ENCODE data around the gene NKIRAS2.

NKIRAS2 gene

GRCh38 chr17:41974658-41975057 is 45.2 kb upstream of the NKIRAS2 start:
- no peak overlapping the region for H2AFZ ChIP-seq (ENCODE audit: low read depth, low read length, severe bottlenecking)
- no peak overlapping the region for H3K9ac ChIP-seq (ENCODE audit: low read length)
- no peaks in the 10 kb centered on the region for H3K9me2 ChIP-seq (replicated peaks; ENCODE audit: insufficient read depth, low read length)
- no peak overlapping the region for H3K27ac ChIP-seq (ENCODE audit: low read depth, low read length)
- H3F3A ChIP-seq (ENCODE audit: insufficient read depth), result no peaks in the 10 kb centered on the region; the same call in 1 of the 2 replicates
- TF ChIP-seq CTCF (IDR thresholded peaks at IDR 0.05; ENCODE audit: insufficient read depth, low read length, poor library complexity, severe bottlenecking) (no peak), EZH2phosphoT487 (conservative IDR thresholded peaks at IDR 0.05; ENCODE audit: low read length) (no peak)
- no peak overlapping the region for H3K4me3 ChIP-seq (ENCODE audit: insufficient read depth, low read length, poor library complexity, severe bottlenecking)
- no peaks in the 10 kb centered on the region for H3K9me3 ChIP-seq (ENCODE audit: insufficient read depth, low read length)
- H3K79me2 ChIP-seq (ENCODE audit: insufficient read depth, low read length), result no peaks in the 10 kb centered on the region; the same call in 1 of the 2 replicates
- H4K20me1 ChIP-seq (ENCODE audit: low read depth, low read length), result no peaks in the 10 kb centered on the region
- H3K36me3 ChIP-seq (ENCODE audit: low read length), result 0 out of 2 replicates have a peak, but pooled peaks cover 2% of the 10 kb centered on the region
- no peak overlapping the region for H3K4me2 ChIP-seq (ENCODE audit: low read depth, low read length, poor library complexity, severe bottlenecking)
- H3K27me3 ChIP-seq (ENCODE audit: low read length), result no peaks in the 10 kb centered on the region

- Histone ChIP-seq H3K9me2 (replicated peaks; ENCODE audit: insufficient read depth, low read length) (no peaks in the 10 kb centered on the region), H3K4me2 (ENCODE audit: low read depth, low read length, poor library complexity, severe bottlenecking) (no peak overlapping the region), H2AFZ (ENCODE audit: low read depth, low read length, severe bottlenecking) (no peak overlapping the region), H3K9me3 (ENCODE audit: insufficient read depth, low read length) (no peaks in the 10 kb centered on the region), H3K9ac (ENCODE audit: low read length) (no peak overlapping the region), H3K4me3 (ENCODE audit: insufficient read depth, low read length, poor library complexity, severe bottlenecking) (no peak overlapping the region), H3K36me3 (ENCODE audit: low read length) (0 out of 2 replicates have a peak, but pooled peaks cover 2% of the 10 kb centered on the region), H3K27ac (ENCODE audit: low read depth, low read length) (no peak overlapping the region), H3F3A (ENCODE audit: insufficient read depth) (no peaks in the 10 kb centered on the region; the same call in 1 of the 2 replicates), H3K27me3 (ENCODE audit: low read length) (no peaks in the 10 kb centered on the region), H3K79me2 (ENCODE audit: insufficient read depth, low read length) (no peaks in the 10 kb centered on the region; the same call in 1 of the 2 replicates), H4K20me1 (ENCODE audit: low read depth, low read length) (no peaks in the 10 kb centered on the region)
- TF ChIP-seq CTCF (IDR thresholded peaks at IDR 0.05; ENCODE audit: insufficient read depth, low read length, poor library complexity, severe bottlenecking) (no peak), EZH2phosphoT487 (conservative IDR thresholded peaks at IDR 0.05; ENCODE audit: low read length) (no peak)
Measured at GRCh38 chr17:41975099-41976083, 44.5 kb upstream of the NKIRAS2 start.

- Histone ChIP-seq H3K9me3 (ENCODE audit: insufficient read depth, low read length) (no peaks in the 10 kb centered on the region), H2AFZ (ENCODE audit: low read depth, low read length, severe bottlenecking) (no peak overlapping the region), H4K20me1 (ENCODE audit: low read depth, low read length) (no peaks in the 10 kb centered on the region), H3K27ac (ENCODE audit: low read depth, low read length) (no peak overlapping the region), H3K4me2 (ENCODE audit: low read depth, low read length, poor library complexity, severe bottlenecking) (no peak overlapping the region), H3K4me3 (ENCODE audit: insufficient read depth, low read length, poor library complexity, severe bottlenecking) (no peak overlapping the region), H3K9me2 (replicated peaks; ENCODE audit: insufficient read depth, low read length) (no peaks in the 10 kb centered on the region), H3K9ac (ENCODE audit: low read length) (no peak overlapping the region), H3F3A (ENCODE audit: insufficient read depth) (no peaks in the 10 kb centered on the region; the same call in 1 of the 2 replicates), H3K79me2 (ENCODE audit: insufficient read depth, low read length) (no peaks in the 10 kb centered on the region), H3K27me3 (ENCODE audit: low read length) (no peaks in the 10 kb centered on the region), H3K36me3 (ENCODE audit: low read length) (0 out of 2 replicates have a peak, but pooled peaks cover 2% of the 10 kb centered on the region)
- TF ChIP-seq EZH2phosphoT487 (conservative IDR thresholded peaks at IDR 0.05; ENCODE audit: low read length), result no peak
- TF ChIP-seq CTCF (IDR thresholded peaks at IDR 0.05; ENCODE audit: insufficient read depth, low read length, poor library complexity, severe bottlenecking), result no peak
Measured at GRCh38 chr17:41976142-41976768, 43.6 kb upstream of the NKIRAS2 start.

Data from SU-DHL-6 (cell line).